ENCODE data around the gene MOB3B. TPM values are rescaled to one million over a fixed set of nuclear protein-coding genes. Genes with fewer than 3 reads are reported as not detected.

MOB3B gene
- total and polyA plus RNA-seq, 2 of the 13 experiments (the other 11 are each of a cell fraction or from before 2014, with no cell fraction given): 0.03 to 0.09 TPM

- TF ChIP-seq ZBTB43 (CRISPR knock-in tag; conservative IDR thresholded peaks at IDR 0.05): no peak
These were observed 56.5 kb downstream of the MOB3B start (continued) for GRCh38 chr9:27473111-27473529.

GRCh38 chr9:27472195-27472594, 57.4 kb downstream of the MOB3B start:
- TF ChIP-seq ZNF567 (CRISPR knock-in tag; IDR thresholded peaks at IDR 0.05; ENCODE audit: borderline replicate concordance) (no peak), ZNF225 (CRISPR knock-in tag; IDR thresholded peaks at IDR 0.05) (no peak)
- 64% methylated on average over 5 of the region's 5 CpGs for WGBS (ENCODE audit: low lambda C conversion rate)
- Histone ChIP-seq H3K4me3 (replicated peaks in 1 of 3; ENCODE audit: insufficient read depth in 1 of 3, low read depth in 2 of 3, low read length in 3 of 3) (no peak overlapping the region), H4K20me1 (ENCODE audit: insufficient read depth, low read length) (no peaks in the 10 kb centered on the region), H3K36me3 (replicated peaks in 1 of 2; ENCODE audit: control insufficient read depth in 1 of 2, insufficient read depth in 2 of 2, low read length in 2 of 2) (no peaks in the 10 kb centered on the region), H3K27me3 (ENCODE audit: control insufficient read depth in 1 of 2, insufficient read depth in 2 of 2, low read length in 2 of 2) (0 out of 5 replicates have a peak, but pooled peaks cover 0 to 6% of the 10 kb centered on the region in 2 experiments), H3K27ac (ENCODE audit: extremely low read length, insufficient read depth, low read length) (no peak overlapping the region), H2AFZ (ENCODE audit: low read length) (no peak overlapping the region), H3K4me2 (ENCODE audit: low read depth, low read length) (no peak overlapping the region), H3K9me3 (ENCODE audit: low read length) (no peaks in the 10 kb centered on the region), H3K4me1 (ENCODE audit: insufficient read depth, low read length) (no peaks in the 10 kb centered on the region), H3K9ac (ENCODE audit: insufficient read depth, low read depth, low read length) (no peak overlapping the region), H3K79me2 (ENCODE audit: insufficient read depth, low read length) (no peaks in the 10 kb centered on the region)
- BruUV-seq (replicated peaks): no TSS peak
- ATAC-seq: no peak
- ChIA-PET CTCF (ENCODE audit: low intra/inter-chr PET ratio, low total read pairs) (no interaction called here), POLR2A (no interaction called here)
- in situ Hi-C loops (cut with HindIII; ENCODE audit: extremely low pct_ligation_motif_present, low pct_unique_long_range_greater_than_20kb) (no loop called here), intact Hi-C loops (cut with micrococcal nuclease; ENCODE audit: unreplicated experiment) (no loop called here)
- no peak for FAIRE-seq
- DNase-seq (ENCODE audit: low spot score): no peak

GRCh38 chr9:27471789-27472188, 57.8 kb downstream of the MOB3B start:
- FAIRE-seq (no peak), ATAC-seq (no peak), DNase-seq (ENCODE audit: low spot score) (no peak)
- no TSS peak for BruUV-seq (replicated peaks)
- in situ Hi-C loops (cut with HindIII; ENCODE audit: extremely low pct_ligation_motif_present, low pct_unique_long_range_greater_than_20kb) (no loop called here), intact Hi-C loops (cut with micrococcal nuclease; ENCODE audit: unreplicated experiment) (no loop called here)
- Histone ChIP-seq H3K27me3 (ENCODE audit: control insufficient read depth in 1 of 2, insufficient read depth in 2 of 2, low read length in 2 of 2) (0 out of 5 replicates have a peak, but pooled peaks cover 0 to 6% of the 10 kb centered on the region in 2 experiments), H4K20me1 (ENCODE audit: insufficient read depth, low read length) (no peaks in the 10 kb centered on the region), H2AFZ (ENCODE audit: low read length) (no peak overlapping the region), H3K36me3 (replicated peaks in 1 of 2; ENCODE audit: control insufficient read depth in 1 of 2, insufficient read depth in 2 of 2, low read length in 2 of 2) (no peaks in the 10 kb centered on the region), H3K79me2 (ENCODE audit: insufficient read depth, low read length) (no peaks in the 10 kb centered on the region), H3K27ac (ENCODE audit: extremely low read length, insufficient read depth, low read length) (no peak overlapping the region), H3K4me1 (ENCODE audit: insufficient read depth, low read length) (no peaks in the 10 kb centered on the region), H3K4me3 (replicated peaks in 1 of 3; ENCODE audit: insufficient read depth in 1 of 3, low read depth in 2 of 3, low read length in 3 of 3) (no peak overlapping the region), H3K4me2 (ENCODE audit: low read depth, low read length) (no peak overlapping the region), H3K9me3 (ENCODE audit: low read length) (no peaks in the 10 kb centered on the region), H3K9ac (ENCODE audit: insufficient read depth, low read depth, low read length) (no peak overlapping the region)
- CTCF ChIA-PET (ENCODE audit: low intra/inter-chr PET ratio, low total read pairs): no interaction called here
- POLR2A ChIA-PET: no interaction called here
- WGBS (ENCODE audit: low lambda C conversion rate): 2% methylated on average over 3 of the region's 3 CpGs
- no peak for TF ChIP-seq ZNF512 (CRISPR knock-in tag; IDR thresholded peaks at IDR 0.05)
- no peak for TF ChIP-seq ZNF674 (CRISPR knock-in tag; IDR thresholded peaks at IDR 0.05; ENCODE audit: low read depth)
- TF ChIP-seq CREB1 (IDR thresholded peaks at IDR 0.05): no peak
- no peak for TF ChIP-seq CREB1 (CRISPR knock-in tag; IDR thresholded peaks at IDR 0.05)
- no peak for TF ChIP-seq ZNF597 (CRISPR knock-in tag; IDR thresholded peaks at IDR 0.05)
- no peak for TF ChIP-seq ZBTB38 (CRISPR knock-in tag; IDR thresholded peaks at IDR 0.05)
- TF ChIP-seq ZNF18 (CRISPR knock-in tag; IDR thresholded peaks at IDR 0.05; ENCODE audit: insufficient replicate concordance): no peak

All from HepG2 (cell line).